Psoas muscle (tissue), 8 donors: ENCODE data around the gene SPDYE3. TPM values are rescaled to one million over a fixed set of nuclear protein-coding genes. Genes with fewer than 3 reads are reported as not detected.
"Not testable (repeated sequence)": the region's sequence is repeated elsewhere in the genome, so short reads cannot be mapped to it uniquely, and the experiment has no call there.

Experiments
- ATAC-seq, 4 donors: fragments of 200-7000 bp; cut with Tn5 transposase; one replicate each; pipeline ENCODE4 v1.9.1; 2020; ENCODE audit warnings: moderate library complexity in 3 of 4, mild to moderate bottlenecking in 2 of 4
- DNase-seq, 2 donors: peaks; one replicate each; pipeline ENCODE4 v3.0.0-alpha.2; 2020
- H3K27ac ChIP-seq: fragments of 200-600 bp; one replicate; pipeline ENCODE4 v1.8.0; 2022
- H3K27me3 ChIP-seq, 3 donors: fragments of 200-600 bp in 1 of 3; one replicate each; pipeline versions ENCODE4 v1.6.1 to v1.8.0; 2013 to 2022; ENCODE audit warnings: low read length in 2 of 3, mild to moderate bottlenecking in 2 of 3, moderate library complexity in 1 of 3; ENCODE audit not compliant: insufficient read depth in 3 of 3
- H3K36me3 ChIP-seq, 2 donors: fragments of 200-600 bp in 1 of 2; one replicate each; pipeline versions ENCODE4 v1.6.1 to v1.8.0; 2013 to 2022; ENCODE audit warnings: low read depth in 1 of 2, mild to moderate bottlenecking in 1 of 2, moderate library complexity in 1 of 2; ENCODE audit not compliant: insufficient read depth in 1 of 2
- H3K4me1 ChIP-seq: fragments of 200-600 bp; one replicate; pipeline ENCODE4 v1.8.0; 2022
- H3K4me3 ChIP-seq: fragments of 200-600 bp; one replicate; pipeline ENCODE4 v1.8.0; 2022; ENCODE audit warnings: mild to moderate bottlenecking
- H3K9me3 ChIP-seq: fragments of 200-600 bp; one replicate; pipeline ENCODE4 v1.8.0; 2022
- CTCF ChIP-seq: fragments of 200-600 bp; IDR thresholded peaks from one replicate; pipeline ENCODE4 v1.8.0; 2022; ENCODE audit warnings: antibody characterized with exemption
- WGBS, 3 donors: extraction: QIAGEN DNeasy Blood & Tissue Kit; methylation state at CpG; one replicate each; pipeline versions ENCODE4 v1.1.6 to v1.1.7; 2013; 5-methylcytosine and 5-hydroxymethylcytosine counted together
- intact Hi-C, 2 donors: fragments of 100-400 bp; cut with DNase I; formaldehyde crosslinking; loops; one replicate each; pipeline versions ENCODE4 v1.11.0 to v1.14.2; 2022
- polyA plus RNA-seq, 3 donors: library from polyadenylated mRNA; stranded (reverse); fragments of 200-250 nt; gene quantifications; one replicate each; pipeline ENCODE4 v1.2.3, GENCODE V29; 2013
- total RNA-seq, 4 donors: library from RNA; stranded (reverse); fragmentation: NEBNext Ultra II Directional in 2 of 4; extraction: Animal tissue kit (Norgen Biotek cat#: 25700) in 2 of 4; gene quantifications; one replicate each; pipeline versions ENCODE4 v1.2.1 to v1.2.4, GENCODE V29; 2021 to 2023
- donor health status: healthy with polysubstance abuse.
- donor health status: DM: no; HTN: no; CAD: no; lungs with moderate emphysema.
- donor health status: Bipolar disorder and iron deficiency.
- donor health status: healthy.
- donor health status: DM: yes; HTN: yes; CAD: no.
- donor health status: DM: no; HTN: no; CAD: no.
- donor health status: DM: no; HTN: no; CAD: no.
- donor health status: DM: yes; HTN: yes; CAD: no.

SPDYE3 gene
- total and polyA plus RNA-seq, 7 donors: 0.09 to 0.19 TPM; not detected in 5

GRCh38 chr7:100346921-100347320 is 39.4 kb downstream of the SPDYE3 start:
- TF ChIP-seq CTCF: no peak
- Histone ChIP-seq H3K27me3 (no peaks in the 10 kb centered on the region), H3K36me3 (peaks cover 0 to 85% of the 10 kb centered on the region in 2 donors), H3K9me3 (no peaks in the 10 kb centered on the region), H3K4me1 (peaks cover 21% of the 10 kb centered on the region), H3K27ac (no peak overlapping the region), H3K4me3 (no peak overlapping the region)
- DNase-seq (no peak), ATAC-seq (no peak)
- intact Hi-C loops: loop anchor here (2.0 to 10.0 kb wide), 4 partner anchors 60 to 132 kb away; partner anchors contain the start of gene PVRIG (in 1 of the 2)

GRCh38 chr7:100348805-100349204 is 41.3 kb downstream of the SPDYE3 start:
- H3K27ac ChIP-seq: no peak overlapping the region
- H3K4me1 ChIP-seq: peaks cover 9% of the 10 kb centered on the region
- intact Hi-C loops: loop anchor here (10.0 kb wide), 3 partner anchors 74 to 134 kb away; partner anchors contain the start of gene PVRIG (in 1 of the 2)
- no peak for ATAC-seq
- H3K4me3 ChIP-seq: no peak overlapping the region
- H3K36me3 ChIP-seq: peaks cover 0 to 88% of the 10 kb centered on the region in 2 donors
- TF ChIP-seq CTCF: no peak
- H3K9me3 ChIP-seq: no peaks in the 10 kb centered on the region
- no peaks in the 10 kb centered on the region for H3K27me3 ChIP-seq
- DNase-seq: no peak

GRCh38 chr7:100349757-100350156 is 42.3 kb downstream of the SPDYE3 start:
- DNase-seq (peak in 1 of 2 donors; percentile 8), ATAC-seq (no peak)
- 93 to 96% (median 95%) methylated on average over 6 of the region's 6 CpGs for WGBS, 3 donors
- H3K36me3 ChIP-seq: peaks cover 0 to 92% of the 10 kb centered on the region in 2 donors
- peaks cover 2% of the 10 kb centered on the region for H3K4me1 ChIP-seq
- H3K27ac ChIP-seq: no peak overlapping the region
- intact Hi-C loops: loop anchor here (10.0 kb wide), 3 partner anchors 75 to 135 kb away; partner anchors contain the start of gene PVRIG (in 1 of the 2)
- H3K9me3 ChIP-seq: no peaks in the 10 kb centered on the region
- no peaks in the 10 kb centered on the region for H3K27me3 ChIP-seq
- TF ChIP-seq CTCF: no peak
- H3K4me3 ChIP-seq: no peak overlapping the region

GRCh38 chr7:100351657-100352058 is 44.2 kb downstream of the SPDYE3 start:
- H3K9me3 ChIP-seq: no peaks in the 10 kb centered on the region
- no peaks in the 10 kb centered on the region for H3K27me3 ChIP-seq
- peak in 1 of 2 donors; percentile 40 for DNase-seq
- H3K4me1 ChIP-seq: no peaks in the 10 kb centered on the region
- ATAC-seq: no peak
- H3K27ac ChIP-seq: no peak overlapping the region
- intact Hi-C loops: no loop called here
- TF ChIP-seq CTCF: no peak
- peaks cover 3 to 98% of the 10 kb centered on the region in 2 donors for H3K36me3 ChIP-seq
- WGBS, 3 donors: 91% methylated on average over 4 to 6 of the region's 6 CpGs
- no peak overlapping the region for H3K4me3 ChIP-seq

- H3K4me3 ChIP-seq, H3K27me3 ChIP-seq, intact Hi-C loops, H3K27ac ChIP-seq, ATAC-seq, H3K4me1 ChIP-seq, H3K9me3 ChIP-seq: not testable (repeated sequence)
- H3K36me3 ChIP-seq: peaks cover 5 to 98% of the 10 kb centered on the region in 2 donors
- DNase-seq: peak in 1 of 2 donors; percentile 20
- WGBS, 3 donors: 85 to 90% (median 89%) methylated on average over 16 to 18 of the region's 18 CpGs
Observed at GRCh38 chr7:100352230-100352781, 44.8 kb downstream of the SPDYE3 start.
